GM18498 (cell line): ENCODE results near the gene ARHGAP11B.
A peak's percentile ranks its signal among the peaks of the same experiment; 100 is the strongest.
"Not testable (repeated sequence)": the region's sequence is repeated elsewhere in the genome, so short reads cannot be mapped to it uniquely, and the experiment has no call there.

Experiments
- ATAC-seq: cut with Tn5 transposase; IDR thresholded peaks from one replicate; pipeline ENCODE4 v1.9.1; 2021; ENCODE audit warnings: mild to moderate bottlenecking, moderate library complexity; ENCODE audit not compliant: unreplicated experiment

The ARHGAP11B gene

GRCh38 chr15:30625436-30626193 is at the start of gene ARHGAP11B:
ARHGAP11B (plus strand) TSS chr15:30626128.
- peak; percentile 93 for ATAC-seq

- ATAC-seq = not testable (repeated sequence)
Observed at GRCh38 chr15:30579394-30579970, 46.4 kb upstream of the ARHGAP11B start.

GRCh38 chr15:30580716-30581115 is 45.2 kb upstream of the ARHGAP11B start:
- ATAC-seq = not testable (repeated sequence)

- ATAC-seq = not testable (repeated sequence)
Observed at GRCh38 chr15:30598953-30599352, 27.0 kb upstream of the ARHGAP11B start.

- ATAC-seq = not testable (repeated sequence)
Observed at GRCh38 chr15:30603796-30604195, 22.1 kb upstream of the ARHGAP11B start, which contains the start of gene GOLGA8H. GOLGA8H (plus strand) TSS chr15:30604028; CDS start chr15:30604126, 98 bp downstream.

GRCh38 chr15:30612271-30612670 is 13.7 kb upstream of the ARHGAP11B start:
- ATAC-seq = not testable (repeated sequence)

- not testable (repeated sequence) for ATAC-seq
Observed at GRCh38 chr15:30621342-30621741, 4.6 kb upstream of the ARHGAP11B start.

- ATAC-seq = not testable (repeated sequence)
Observed at GRCh38 chr15:30626194-30626565, 252 bp downstream of the ARHGAP11B start.

GRCh38 chr15:30626632-30627031 is 704 bp downstream of the ARHGAP11B start:
- not testable (repeated sequence) for ATAC-seq

GRCh38 chr15:30650012-30650929 is 24.3 kb downstream of the ARHGAP11B start:
- peak; percentile 94 for ATAC-seq

- ATAC-seq = not testable (repeated sequence)
Observed at GRCh38 chr15:30661154-30661553, 35.2 kb downstream of the ARHGAP11B start.

- not testable (repeated sequence) for ATAC-seq
Observed at GRCh38 chr15:30669621-30670020, 43.7 kb downstream of the ARHGAP11B start.

GRCh38 chr15:30670056-30670455 is 44.1 kb downstream of the ARHGAP11B start:
- no peak for ATAC-seq

GRCh38 chr15:30671309-30671708 is 45.4 kb downstream of the ARHGAP11B start:
- no peak for ATAC-seq

- no peak for ATAC-seq
Observed at GRCh38 chr15:30675126-30675525, 49.2 kb downstream of the ARHGAP11B start.

- ATAC-seq = not testable (repeated sequence)
Observed at GRCh38 chr15:30675891-30676290, 50.0 kb downstream of the ARHGAP11B start.

GRCh38 chr15:30680997-30681396 is 55.1 kb downstream of the ARHGAP11B start:
- ATAC-seq = not testable (repeated sequence)

GRCh38 chr15:30685709-30686285 is 59.9 kb downstream of the ARHGAP11B start:
- ATAC-seq = not testable (repeated sequence)

GRCh38 chr15:30686651-30687050 is 60.7 kb downstream of the ARHGAP11B start:
- not testable (repeated sequence) for ATAC-seq
